ENCODE measurements around the gene PTCD3. TPM values are rescaled to one million over a fixed set of nuclear protein-coding genes. Genes with fewer than 3 reads are reported as not detected.

PTCD3 gene
- total RNA-seq, 2 experiments from 2014 or later: 180 to 191 TPM

DNA sequence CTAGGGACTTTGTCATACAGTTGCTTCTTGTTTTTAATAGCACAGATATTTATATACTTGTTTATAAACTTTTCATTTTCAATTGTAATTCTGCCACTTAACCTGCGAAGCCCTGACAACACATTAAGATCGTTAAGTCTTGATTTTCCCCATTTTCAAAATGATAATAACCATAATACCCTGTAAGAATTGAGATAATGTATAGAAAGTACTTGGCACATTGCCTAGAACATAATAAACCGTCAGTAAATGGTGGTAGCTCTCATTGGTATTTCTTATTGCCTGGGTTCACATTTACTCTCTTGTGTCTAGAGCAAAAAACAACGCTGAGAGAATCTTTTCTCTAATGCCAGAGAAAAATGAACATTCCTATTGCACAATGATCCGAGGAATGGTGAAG lies 18.6 kb downstream of the PTCD3 start:
- Mint-ChIP-seq H3K9me3 (no peaks in the 10 kb centered on the region), H3K27ac (no peak overlapping the region), H3K27me3 (no peaks in the 10 kb centered on the region), H3K36me3 (ENCODE audit: low read depth) (peaks cover 52% of the 10 kb centered on the region), H3K4me3 (no peak overlapping the region), H3K4me1 (ENCODE audit: low read depth) (no peaks in the 10 kb centered on the region)
- TF ChIP-seq, protein P1, sequence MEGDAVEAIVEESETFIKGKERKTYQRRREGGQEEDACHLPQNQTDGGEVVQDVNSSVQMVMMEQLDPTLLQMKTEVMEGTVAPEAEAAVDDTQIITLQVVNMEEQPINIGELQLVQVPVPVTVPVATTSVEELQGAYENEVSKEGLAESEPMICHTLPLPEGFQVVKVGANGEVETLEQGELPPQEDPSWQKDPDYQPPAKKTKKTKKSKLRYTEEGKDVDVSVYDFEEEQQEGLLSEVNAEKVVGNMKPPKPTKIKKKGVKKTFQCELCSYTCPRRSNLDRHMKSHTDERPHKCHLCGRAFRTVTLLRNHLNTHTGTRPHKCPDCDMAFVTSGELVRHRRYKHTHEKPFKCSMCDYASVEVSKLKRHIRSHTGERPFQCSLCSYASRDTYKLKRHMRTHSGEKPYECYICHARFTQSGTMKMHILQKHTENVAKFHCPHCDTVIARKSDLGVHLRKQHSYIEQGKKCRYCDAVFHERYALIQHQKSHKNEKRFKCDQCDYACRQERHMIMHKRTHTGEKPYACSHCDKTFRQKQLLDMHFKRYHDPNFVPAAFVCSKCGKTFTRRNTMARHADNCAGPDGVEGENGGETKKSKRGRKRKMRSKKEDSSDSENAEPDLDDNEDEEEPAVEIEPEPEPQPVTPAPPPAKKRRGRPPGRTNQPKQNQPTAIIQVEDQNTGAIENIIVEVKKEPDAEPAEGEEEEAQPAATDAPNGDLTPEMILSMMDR (IDR thresholded peaks at IDR 0.05): no peak
- ATAC-seq: no peak
- ChIA-PET CTCF (interaction anchor here (1.6 kb wide), 1 partner anchor 12 kb away, joined by 4 read pairs; no protein-coding TSS in a partner anchor), POLR2A (interaction anchor here (0.9 to 1.0 kb wide), 3 partner anchors 10 to 25 kb away, joined by 3 to 4 read pairs (median 3); no protein-coding TSS in a partner anchor)
- intact Hi-C loops (cut with micrococcal nuclease): no loop called here
- DNase-seq: no peak

DNA sequence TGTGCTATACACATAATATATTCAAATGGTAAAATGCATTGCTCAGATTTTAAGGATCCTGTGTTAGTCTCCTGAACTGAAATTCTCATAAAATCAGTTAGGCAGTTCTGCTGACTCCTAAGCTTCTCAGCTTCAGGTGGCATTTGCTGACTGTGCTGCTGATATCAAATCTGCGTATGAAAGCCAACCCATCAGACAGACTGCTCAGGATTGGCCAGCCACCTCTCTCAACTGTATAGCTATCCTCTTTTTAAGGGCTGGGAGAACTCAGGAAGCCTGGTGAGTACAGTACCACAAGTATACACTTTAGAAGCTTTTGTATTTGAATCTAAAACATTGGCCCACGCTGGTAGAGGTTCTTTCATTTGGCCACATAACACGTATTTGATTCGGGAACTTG lies 28.7 kb downstream of the PTCD3 start:
- no peak for DNase-seq
- TF ChIP-seq, protein P1 (IDR thresholded peaks at IDR 0.05): no peak
- ChIA-PET CTCF (interaction anchor here (0.6 to 2.1 kb wide), 4 partner anchors 15 to 325 kb away, joined by 3 to 5 read pairs (median 3); no protein-coding TSS in a partner anchor), POLR2A (interaction anchor here (1.0 to 1.2 kb wide), 5 partner anchors 10 to 45 kb away, joined by 3 to 5 read pairs (median 4); partner anchors contain the start of genes POLR1A and PTCD3)
- no peaks in the 10 kb centered on the region for H3K9me3 Mint-ChIP-seq
- H3K4me3 Mint-ChIP-seq: no peak overlapping the region
- no peaks in the 10 kb centered on the region for H3K27me3 Mint-ChIP-seq
- H3K36me3 Mint-ChIP-seq (ENCODE audit: low read depth): peaks cover 78% of the 10 kb centered on the region
- no peak overlapping the region for H3K27ac Mint-ChIP-seq
- ATAC-seq: no peak
- peaks cover 12% of the 10 kb centered on the region for H3K4me1 Mint-ChIP-seq (ENCODE audit: low read depth)
- intact Hi-C loops (cut with micrococcal nuclease): no loop called here

DNA sequence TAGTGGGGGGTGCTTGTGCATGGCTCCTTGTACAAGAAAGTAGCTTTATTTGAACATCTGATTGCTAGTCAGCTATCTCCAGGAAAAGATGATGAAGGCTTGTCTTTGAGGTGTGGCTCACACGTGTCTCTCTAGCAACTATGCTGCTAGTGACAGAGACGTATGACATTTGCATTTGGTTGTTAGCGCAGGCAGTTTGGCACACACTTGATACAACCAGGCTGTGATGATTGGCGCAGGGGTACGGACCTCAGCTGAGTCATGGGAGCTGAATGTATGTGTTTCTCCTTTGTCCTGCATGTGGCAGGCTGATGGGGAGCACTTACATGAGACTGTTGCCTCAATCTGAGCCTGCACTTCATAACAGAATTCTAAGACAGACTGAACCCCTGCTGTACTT lies 29.6 kb downstream of the PTCD3 start:
- no peak for DNase-seq
- Mint-ChIP-seq H3K9me3 (no peaks in the 10 kb centered on the region), H3K4me3 (no peak overlapping the region), H3K36me3 (ENCODE audit: low read depth) (peaks cover 79% of the 10 kb centered on the region), H3K4me1 (ENCODE audit: low read depth) (peaks cover 12% of the 10 kb centered on the region), H3K27me3 (no peaks in the 10 kb centered on the region), H3K27ac (no peak overlapping the region)
- no peak for ATAC-seq
- CTCF ChIA-PET: interaction anchor here (1.7 to 2.1 kb wide), 2 partner anchors 14 to 498 kb away, joined by 4 to 5 read pairs; no protein-coding TSS in a partner anchor
- POLR2A ChIA-PET: interaction anchor here (1.0 kb wide), 1 partner anchor 17 kb away, joined by 3 read pairs; no protein-coding TSS in a partner anchor
- intact Hi-C loops (cut with micrococcal nuclease): no loop called here
- TF ChIP-seq, protein P1 (IDR thresholded peaks at IDR 0.05): no peak

DNA sequence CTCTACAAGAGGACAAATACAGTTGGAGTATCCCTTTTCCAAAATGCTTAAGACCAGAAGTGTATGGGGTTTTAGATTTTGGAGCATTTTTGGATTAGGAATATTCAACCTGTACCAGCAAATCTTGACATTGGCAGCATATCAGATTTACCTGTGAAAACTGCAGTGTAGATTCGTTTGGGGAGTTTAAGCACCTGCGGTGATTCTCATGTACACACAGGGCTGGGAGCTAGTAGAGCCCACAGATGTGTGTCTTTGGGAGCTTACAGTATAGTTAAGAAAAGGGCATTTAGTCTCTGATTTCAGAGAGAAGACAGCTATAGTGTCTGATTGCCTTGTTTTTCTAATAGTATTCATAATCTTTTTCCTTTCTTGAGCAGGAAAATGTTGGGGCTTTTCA lies 30.1 kb downstream of the PTCD3 start:
- CTCF ChIA-PET: interaction anchor here (1.0 to 2.1 kb wide), 4 partner anchors 12 to 499 kb away, joined by 3 to 5 read pairs (median 4); no protein-coding TSS in a partner anchor

More for the DNA sequence above, 30.1 kb downstream of the PTCD3 start:
- Mint-ChIP-seq H3K4me1 (ENCODE audit: low read depth) (peaks cover 12% of the 10 kb centered on the region), H3K4me3 (no peak overlapping the region), H3K36me3 (ENCODE audit: low read depth) (peaks cover 77% of the 10 kb centered on the region), H3K9me3 (no peaks in the 10 kb centered on the region), H3K27me3 (no peaks in the 10 kb centered on the region), H3K27ac (no peak overlapping the region)
- POLR2A ChIA-PET: no interaction called here
- ATAC-seq (no peak), DNase-seq (no peak)
- intact Hi-C loops (cut with micrococcal nuclease): no loop called here
- TF ChIP-seq, protein P1 (IDR thresholded peaks at IDR 0.05): no peak
